ENCODE measurements around the gene TSPO.
A peak's percentile ranks its signal among the peaks of the same experiment; 100 is the strongest.

Gene TSPO

DNA sequence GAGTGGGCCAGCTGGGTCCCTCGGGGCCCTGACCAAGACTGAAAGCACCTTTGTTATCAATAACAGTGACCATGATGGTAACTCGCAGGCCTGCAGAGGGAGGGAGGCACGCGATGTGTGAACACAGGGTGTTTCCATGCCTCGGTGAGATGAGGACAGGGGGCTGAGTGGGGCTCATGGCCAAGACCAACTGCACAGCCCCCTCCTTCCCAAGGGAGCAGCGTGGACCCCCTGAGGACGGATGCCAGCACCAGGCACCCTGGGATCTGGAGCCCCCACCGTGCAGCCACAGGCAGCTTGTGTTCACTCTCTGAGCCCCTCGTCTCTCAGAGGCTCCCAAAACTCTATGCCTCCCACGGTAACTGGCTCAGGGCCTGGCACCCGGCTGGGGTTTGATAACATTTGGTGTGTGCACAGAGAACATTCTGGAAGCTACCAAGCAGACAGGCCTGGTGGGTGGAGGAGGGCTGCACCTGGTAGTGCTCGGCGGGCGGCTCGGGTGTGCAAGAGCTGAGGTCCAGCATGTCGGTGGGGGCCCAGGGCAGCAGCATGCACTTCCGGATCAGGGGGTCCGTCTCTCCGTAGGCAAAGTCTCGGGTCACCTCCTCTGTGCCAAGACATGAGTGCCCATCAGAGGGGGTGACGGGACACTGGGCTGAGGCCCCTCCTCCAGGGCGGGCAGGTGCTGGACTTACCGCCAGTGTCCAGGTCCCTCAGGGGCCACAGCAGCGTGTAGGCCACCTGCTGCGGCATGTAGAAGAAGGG lies 28.0 kb downstream of the TSPO start:
- DNase-seq (ENCODE audit: low spot score) = no peak

DNA sequence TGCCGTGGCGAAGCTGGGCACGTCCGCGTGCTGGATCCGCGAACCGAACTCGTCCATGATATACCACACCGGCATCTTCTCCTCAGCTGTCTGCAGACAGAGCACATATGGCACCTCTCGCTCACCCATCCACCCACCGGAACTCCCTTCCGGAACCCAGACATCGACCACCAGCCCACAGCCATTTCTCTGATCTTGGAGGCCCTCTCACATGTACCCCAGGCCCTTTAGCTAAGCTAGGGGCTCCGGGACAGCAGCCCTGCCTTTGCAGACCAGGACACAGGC lies 28.5 kb downstream of the TSPO start:
- no peak for DNase-seq (ENCODE audit: low spot score)

DNA sequence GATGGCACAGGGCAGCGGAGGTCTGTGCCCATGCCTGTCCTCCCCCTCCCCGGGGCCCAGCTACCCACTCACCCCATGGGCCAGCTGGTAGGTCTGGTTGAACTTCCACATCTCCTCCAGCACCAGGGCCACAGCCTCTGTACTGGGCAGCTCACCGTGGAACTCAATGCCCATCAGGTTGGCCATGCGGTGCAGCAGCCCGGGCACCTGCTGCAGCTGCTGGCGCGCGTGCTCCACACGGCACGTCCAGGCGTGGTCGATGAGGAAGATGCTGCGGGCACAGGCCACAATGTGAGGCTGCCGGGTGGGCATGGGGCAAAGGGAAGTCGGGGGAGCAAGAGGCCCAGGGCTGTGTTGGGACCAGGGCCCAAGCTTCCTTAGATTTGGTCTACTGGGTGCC lies 29.3 kb downstream of the TSPO start:
- no peak for DNase-seq (ENCODE audit: low spot score)

DNA sequence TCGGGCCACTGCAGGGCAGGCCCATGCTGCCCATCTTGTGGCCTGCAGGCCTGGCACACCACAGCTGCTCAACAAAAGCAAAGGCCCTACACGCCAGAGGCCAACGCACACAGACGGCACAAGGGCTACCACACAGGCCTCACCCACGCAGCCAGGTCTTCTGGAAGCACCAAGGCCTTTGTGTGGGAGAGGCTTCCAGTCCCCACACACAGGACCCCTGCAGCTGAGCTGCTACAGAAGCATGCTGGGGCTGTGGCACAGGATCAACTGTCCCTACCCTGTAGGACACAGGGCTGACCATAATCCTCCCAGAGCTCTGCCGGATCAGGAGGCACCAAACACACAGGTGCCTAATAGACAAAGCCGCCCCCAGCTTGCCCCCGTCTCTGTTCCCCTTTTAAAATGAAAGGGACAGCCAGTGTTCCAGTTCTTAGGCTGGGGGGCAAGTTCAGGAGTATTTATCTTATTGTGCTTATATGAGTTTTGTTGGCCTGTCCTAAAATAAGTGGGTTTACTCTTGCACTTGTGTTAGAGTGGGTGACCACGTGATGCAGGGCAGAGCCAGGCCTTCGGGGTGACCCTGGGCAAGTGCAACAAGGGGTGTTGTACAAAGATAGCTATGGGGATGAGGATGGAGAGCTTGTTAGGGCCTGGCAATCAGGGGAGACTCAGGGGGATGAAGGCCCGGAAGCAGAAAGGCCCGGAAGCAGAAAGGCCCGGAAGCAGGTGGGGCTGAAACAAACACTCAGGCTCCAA lies 30.1 kb downstream of the TSPO start:
- no peak for DNase-seq (ENCODE audit: low spot score)

DNA sequence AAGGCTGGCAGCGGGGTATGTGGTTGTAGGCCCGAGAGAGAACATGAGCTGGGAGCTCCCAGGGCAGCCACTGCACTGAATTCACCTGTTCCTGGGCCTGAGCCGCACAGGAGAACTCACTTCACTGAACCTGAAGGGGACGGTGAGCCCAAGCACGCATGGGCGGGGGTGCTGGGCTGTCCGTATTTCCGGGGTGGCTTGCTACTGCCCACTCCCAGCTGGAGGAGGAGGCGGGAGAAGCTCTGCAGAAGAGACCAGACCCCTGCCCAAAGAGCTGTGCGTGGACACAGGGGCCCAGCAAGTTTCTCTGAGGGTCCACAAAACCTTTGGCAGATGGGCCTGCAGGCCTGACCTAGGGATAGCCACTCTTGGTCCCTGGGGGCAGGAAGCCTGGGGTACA lies 30.8 kb downstream of the TSPO start:
- DNase-seq (ENCODE audit: low spot score) = no peak

DNA sequence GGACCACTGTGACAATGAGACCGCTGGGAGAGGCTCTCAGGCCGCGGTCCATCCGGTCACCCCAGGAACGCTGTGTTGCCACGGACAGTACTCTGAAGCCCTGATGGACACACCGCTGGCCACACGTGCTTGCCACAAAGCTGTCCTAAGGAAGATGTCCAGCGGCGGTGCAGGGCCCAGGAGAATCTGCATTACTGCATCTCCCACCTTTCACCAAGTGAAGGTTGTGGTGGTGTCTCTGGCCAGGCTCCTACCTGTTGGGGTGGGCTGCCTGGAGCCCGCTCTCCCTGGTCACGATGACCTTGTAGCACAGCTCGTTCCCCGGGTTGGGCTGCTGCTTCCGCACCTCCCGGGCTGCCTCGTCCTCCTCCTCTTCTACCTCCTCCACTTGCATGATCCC lies 31.4 kb downstream of the TSPO start:
- DNase-seq (ENCODE audit: low spot score) = no peak

DNA sequence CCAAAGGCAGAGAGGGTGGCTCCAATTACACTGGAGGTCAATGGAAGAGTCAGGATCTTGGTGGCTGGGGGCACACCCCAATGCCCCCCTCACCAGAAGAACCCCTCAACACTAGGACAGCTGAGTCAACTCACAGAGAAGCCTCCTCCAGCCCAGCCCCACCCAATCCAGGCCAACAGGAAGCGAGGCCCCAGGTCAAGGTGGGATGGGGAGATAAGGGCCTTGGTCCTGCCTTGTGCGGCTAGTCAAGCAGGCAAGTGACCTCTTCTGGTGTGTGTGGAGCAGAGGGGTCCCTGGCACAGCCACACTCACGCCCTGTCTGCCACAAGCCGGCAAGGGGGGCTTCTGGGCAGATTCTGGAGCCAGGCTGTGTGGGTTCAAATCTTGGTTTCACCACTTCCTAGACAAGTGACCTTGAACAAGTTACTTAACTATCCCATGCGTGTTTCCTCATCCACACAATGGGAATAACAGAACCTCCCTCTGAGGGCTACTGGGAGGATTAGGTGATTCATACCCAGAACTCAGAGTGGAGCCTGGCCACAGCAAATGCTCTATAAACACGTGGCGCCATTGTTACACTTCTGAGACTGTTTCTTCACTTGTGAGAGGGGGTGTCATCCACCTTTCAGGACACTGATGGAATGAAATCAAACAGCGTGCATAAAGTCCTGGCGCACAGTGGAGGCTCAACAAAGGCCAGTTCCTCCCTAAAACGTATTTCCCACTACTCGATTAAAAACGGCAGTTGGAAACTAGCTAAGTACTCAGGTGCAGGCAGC lies 32.3 kb downstream of the TSPO start:
- no peak for DNase-seq (ENCODE audit: low spot score)

DNA sequence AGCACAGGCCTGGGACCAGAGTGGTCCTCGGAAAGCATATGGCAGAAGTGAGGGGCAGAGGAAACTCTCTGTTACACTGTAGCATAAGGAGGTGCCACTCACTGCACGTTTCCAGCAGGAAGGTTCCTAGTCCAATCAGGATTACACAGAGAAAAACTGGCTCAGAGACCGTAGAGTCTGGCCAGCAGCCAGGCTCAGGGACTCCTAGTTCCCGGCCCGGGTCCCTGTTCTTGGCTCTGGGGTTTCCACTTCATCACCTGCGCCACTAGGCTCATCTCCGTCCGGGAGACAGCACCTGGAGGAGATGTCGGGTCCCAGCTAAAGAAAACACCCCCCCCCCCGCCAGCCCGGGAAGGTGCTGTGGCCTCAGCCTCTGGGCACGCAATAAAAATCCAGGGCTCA lies 34.5 kb downstream of the TSPO start:
- DNase-seq (ENCODE audit: low spot score) = no peak

DNA sequence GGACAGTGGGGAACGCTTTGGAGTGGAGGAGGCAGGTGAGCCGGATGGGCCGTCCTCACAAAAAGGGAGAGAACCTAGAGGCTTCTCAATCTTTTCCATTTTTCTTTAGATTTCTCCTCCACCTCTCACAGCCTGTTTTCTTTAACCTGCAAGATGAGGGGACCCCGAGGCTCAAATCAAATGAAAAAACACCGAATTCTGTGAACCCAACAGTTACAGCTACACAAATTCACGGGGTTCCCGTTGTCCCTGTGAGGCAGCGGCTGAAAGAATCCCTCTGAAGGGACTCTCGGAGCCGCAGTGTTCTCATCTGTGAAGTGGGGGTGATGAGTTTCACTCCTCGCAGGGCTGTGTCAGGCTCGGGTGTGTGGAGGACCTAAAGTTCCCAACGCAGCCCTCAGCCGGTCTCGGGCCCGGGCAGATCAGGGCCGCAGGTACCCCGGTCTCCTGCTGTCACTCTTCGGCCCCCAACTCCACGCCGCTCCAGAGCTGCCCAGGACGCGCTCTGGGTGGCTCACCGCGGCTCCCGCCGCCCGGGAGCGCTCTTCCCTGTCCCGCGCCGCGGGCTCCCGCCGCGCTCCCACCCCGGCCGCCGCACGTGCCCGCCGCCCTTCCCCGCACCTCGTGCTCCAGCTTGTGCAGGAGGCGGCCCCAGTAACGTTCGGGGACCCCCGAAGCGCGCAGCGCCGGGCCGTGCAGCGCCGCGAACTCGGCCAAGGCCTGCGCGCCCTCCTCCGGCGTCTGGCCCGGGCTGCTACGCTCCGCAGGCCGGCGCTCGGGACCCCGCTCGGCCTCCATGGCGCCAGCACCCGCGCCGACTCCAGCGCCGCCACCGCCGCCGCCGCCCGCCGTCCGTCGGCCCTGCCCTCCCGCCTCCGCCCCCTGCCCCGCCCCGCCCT lies 35.2 kb downstream of the TSPO start, which contains the start of gene TTLL12:
TSS of gene TTLL12 (minus strand) at position 863 of the 899 bp plus-strand sequence. CDS start at position 798, 65 bp downstream.
- DNase-seq (ENCODE audit: low spot score) = peak; percentile 91

DNA sequence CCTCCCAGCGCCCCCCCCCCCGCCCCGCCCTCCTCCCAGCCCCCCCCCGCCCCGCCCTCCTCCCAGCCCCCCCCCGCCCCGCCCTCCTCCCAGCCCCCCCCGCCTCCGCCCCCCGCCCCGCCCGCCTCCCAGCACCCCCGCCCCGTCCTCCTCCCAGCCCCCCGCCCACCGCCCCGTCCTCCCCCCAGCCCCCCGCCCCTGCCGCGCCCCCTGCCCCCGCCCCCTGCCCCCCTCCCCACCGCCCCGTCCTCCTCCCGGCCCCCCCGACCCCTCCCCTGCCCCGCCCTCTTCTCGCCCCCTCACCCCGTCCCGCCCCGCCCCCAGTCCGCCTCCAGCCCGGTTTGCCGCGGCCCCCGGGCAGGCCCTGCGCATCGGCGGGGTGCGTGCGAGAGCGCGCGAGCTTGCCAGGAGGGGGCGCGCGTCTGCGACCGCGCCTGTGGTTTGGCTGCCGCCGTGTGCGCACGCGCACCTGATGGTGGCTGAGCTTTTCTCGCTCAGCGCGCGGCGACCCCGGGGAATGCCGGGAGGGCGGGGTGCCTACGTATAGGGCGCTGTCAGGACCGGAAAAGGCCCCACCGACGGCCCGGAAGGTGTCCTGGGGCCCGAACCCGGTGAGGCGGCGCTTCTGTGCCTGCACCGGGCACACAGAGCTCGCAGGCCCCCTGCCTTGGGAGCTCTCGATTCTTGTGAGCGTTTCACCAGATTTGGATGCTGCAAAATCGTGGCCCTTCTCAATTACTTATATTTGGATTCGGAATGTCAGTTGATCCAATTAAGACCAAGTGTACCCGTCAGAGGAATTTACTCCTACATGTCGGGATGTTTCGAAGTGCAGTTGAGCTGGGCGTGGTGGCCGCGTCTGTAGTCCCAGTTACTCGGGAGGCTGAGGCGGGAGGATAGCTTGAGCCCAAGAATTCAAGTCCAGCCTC lies 36.1 kb downstream of the TSPO start:
- peak; percentile 97 for DNase-seq (ENCODE audit: low spot score)

DNA sequence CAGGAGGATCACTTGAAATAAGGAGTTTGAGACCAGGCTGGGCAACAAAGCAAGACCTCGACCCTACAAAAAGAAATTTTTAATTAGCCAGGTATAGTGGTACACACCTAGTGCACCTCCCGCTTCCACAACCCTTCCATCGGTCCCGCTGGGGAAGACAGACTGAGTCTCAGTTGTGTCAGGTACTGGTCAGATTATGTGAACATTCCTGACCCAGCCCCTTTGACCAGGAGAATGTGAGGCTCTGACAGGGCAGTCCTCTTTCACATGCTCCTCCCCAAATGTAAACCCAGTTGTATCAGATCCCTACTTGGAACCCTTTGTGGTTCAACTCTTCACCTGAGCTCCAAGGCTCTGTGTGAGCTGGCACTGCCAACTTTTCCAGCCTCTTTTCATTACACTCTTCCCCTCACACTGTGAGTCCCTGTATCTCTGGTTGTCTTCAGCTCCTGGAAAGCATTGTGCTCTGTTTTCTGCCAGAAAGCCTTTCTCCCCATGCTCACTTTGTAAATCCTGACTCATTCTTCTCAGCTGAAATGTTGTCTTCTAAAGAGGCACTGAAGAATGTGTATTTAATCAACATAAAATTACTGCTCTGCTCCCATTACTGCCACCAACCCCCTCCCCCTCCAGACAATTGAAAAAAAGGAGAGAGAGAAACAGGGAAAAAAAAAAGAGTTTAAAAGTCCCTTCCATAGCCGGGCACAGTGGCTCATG lies 37.6 kb downstream of the TSPO start:
- DNase-seq (ENCODE audit: low spot score) = no peak

DNA sequence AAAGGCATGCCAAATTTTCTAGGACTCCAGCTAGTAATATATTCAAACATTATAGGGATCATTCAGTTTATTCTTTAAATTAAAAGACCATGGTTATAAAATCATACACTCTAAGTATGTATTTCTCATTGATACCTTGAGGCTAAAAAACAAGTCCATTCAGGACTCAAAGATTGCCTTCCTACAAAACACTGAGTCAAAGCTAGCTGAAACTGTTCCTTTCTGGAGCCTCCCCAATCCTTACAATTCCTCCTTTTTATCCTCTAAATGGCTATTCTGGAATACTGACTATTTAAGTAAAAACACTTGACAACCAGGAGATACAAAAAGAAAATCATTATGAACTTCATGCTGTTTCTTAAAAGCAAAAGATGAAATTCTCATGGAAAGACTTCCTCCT lies 40.5 kb downstream of the TSPO start:
- DNase-seq (ENCODE audit: low spot score) = no peak

DNA sequence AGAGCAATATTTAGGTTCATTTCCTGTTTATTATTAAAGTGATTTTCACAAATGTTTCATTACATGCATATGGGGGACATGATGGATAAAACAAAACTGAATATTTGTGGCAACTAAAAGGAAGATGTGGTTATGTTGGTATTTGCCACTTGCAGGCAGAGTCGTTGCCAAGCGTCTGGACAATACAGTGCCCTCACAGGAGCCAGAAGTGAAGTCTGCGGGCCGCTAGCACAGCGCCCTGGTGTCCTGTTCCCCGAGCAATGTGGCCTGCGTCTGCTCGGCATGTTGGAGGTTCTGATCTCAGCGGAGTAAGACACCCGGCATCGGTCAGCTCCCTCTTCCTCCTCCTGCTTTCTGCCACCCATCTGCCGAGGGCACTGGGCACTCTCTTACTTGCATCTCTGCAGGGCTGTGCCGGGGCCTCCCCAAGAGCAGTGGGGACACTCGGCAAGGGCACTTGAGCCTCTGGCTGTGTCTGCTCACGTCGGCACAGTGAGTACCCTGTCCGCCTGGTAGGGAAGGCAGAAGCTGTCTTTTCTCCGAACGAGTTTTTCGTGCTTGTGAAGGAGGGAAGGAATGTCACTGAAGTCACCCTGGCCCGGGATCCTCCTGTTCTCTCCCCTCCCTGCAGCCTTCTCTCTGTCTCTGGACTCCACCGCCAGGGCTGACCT lies 46.0 kb downstream of the TSPO start:
- no peak for DNase-seq (ENCODE audit: low spot score)

DNA sequence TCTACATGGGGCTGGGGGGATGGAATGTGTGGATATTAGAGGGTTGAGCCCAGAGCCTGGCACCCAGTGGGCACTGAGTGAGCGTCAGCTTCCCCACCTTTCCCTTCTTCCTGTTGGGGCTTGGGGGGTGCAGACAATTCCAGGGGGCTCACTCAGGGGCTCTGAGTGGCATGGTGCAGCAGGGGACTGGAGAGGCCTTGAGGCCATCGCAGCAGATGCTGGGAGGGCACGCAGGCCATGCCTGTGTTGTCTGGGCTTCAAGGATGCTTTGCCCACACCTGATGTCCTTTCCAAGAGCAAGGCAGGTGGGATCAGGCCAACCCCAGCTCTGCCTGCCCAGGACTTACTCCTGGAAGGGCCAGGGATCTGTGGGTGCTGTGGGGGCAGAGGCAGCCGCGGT lies 46.8 kb downstream of the TSPO start:
- DNase-seq (ENCODE audit: low spot score) = no peak

DNA sequence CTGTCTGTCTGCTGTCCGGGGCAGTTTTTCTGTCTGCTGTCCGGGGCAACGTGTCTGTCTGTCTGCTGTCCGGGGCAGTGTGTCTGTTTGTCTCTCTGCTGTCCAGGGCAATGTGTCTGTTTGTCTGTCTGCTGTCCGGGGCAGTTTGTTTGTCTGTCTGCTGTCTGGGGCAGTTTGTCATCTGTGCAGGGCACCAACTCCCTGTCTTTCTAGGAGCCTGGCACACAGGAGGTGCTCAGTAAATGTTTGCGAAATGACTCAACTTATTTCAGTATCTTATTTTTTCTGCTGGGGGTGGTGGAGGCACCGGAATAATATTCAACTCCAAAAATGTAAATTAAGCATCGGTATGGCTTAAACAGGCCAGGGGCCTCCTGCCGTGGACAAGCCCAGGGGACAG lies 47.6 kb downstream of the TSPO start:
- DNase-seq (ENCODE audit: low spot score) = no peak

DNA sequence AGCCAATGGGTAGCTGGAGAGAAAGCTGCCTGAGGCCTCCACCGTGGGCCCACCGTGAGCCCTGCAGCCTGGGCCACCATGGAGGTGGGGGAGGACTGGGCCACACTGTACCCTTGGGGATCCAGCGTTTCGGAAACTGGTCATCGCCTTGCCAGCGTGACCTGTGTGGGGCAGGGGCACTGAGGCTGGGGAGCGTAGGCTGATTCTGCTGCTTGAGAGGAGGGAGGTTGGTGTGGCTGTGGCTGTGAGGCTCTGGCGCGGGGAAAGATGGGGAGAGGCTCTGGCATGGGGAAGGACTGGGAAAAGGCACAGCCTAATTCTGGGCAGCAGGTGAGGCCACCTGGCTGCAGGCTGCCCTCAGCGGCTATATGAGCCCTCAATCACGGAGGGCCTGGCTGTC lies 48.2 kb downstream of the TSPO start:
- no peak for DNase-seq (ENCODE audit: low spot score)

DNA sequence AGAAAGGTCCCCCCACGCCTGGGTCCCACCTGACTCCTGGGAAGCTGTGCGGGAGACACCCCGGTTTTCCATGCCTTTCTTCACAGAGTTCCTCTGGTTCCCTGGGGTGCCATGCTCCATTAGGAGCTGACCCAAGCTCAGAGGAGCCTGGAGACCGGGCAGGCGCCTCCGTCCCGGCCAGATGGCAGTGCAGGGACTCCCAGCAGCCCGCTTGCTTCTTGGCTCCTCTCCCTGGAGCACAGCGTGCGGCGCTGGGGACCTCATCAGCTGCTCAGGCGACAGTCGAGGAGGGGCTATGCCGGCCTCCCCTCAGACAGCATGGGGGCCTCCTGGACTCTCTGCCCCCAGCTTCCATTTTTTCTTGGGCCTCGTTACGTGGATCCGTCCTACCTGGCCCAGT lies 48.7 kb downstream of the TSPO start:
- no peak for DNase-seq (ENCODE audit: low spot score)

DNA sequence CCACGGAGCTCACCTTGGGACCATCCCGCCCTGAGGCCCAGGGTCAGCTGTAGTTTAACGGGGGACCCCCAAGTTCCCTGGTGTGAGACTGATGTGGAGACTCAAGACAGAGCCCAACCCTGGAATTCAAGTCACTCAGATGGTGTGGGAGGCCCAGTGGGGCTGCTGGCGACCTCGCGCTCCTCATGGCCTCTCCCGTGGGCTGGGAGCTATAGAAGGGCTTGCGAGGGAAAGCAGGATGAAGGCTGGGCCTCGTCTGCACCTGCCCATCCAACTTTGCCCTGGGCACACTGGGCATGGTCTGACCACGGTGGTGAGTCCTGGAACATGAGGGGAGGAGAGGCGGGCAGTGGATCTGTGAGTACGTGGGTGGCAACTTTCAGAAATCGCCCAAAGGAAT lies 49.2 kb downstream of the TSPO start:
- DNase-seq (ENCODE audit: low spot score) = no peak

DNA sequence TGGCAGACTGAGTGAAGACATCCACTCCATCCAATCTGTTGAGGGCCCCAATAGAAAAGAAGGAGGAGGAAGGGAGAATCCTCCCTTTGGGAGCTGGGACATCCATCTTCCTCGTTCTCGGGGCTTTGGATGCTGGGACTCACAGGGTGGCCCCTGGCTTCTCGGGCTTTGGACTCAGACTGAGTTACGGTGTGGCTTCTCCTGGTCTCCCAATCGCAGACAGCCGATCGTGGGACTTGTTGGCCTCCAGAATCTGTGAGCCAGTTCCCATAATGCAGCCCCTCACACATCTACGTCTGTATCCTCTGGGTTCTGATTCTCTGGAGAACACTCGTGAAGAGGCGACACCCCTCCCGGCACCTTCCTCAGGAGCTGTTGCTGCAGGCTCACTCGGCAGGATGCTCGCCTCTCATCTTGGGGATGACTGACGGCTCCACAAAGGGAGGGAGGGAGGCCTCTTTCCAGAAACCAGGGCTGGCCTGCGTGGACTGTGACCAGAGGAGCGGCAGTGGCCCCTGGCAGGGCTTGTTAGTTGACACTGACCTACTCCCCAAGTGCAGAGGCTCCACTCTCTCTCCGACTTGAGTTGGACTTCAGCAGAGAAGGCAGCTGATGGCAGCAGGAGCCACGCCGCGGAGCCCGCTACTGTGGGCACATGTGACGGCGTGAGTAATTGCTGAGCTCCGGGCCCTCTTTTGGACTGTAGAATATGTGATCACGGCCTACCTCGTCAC lies 50.3 kb downstream of the TSPO start:
- no peak for DNase-seq (ENCODE audit: low spot score)
